H1 (cell line): Measurements from ENCODE around the gene IL5. TPM values are rescaled to one million over a fixed set of nuclear protein-coding genes. Genes with fewer than 3 reads are reported as not detected.

ENCODE experiments used
- CTCF ChIA-PET: fragments of 300-600 bp; sonication (Branson Sonifier 250); formaldehyde crosslinking; loops from one replicate; lab custom pipeline; 2021; ENCODE audit not compliant: partially characterized antibody; lab: Charles Lee
- POLR2A ChIA-PET: fragments of 300-600 bp; sonication (Branson Sonifier 250); formaldehyde crosslinking; loops from one replicate; lab custom pipeline; 2021; ENCODE audit warnings: inconsistent platforms; ENCODE audit not compliant: partially characterized antibody; lab: Charles Lee
- DNase-seq, 2 experiments: peaks; one replicate each; pipeline versions ENCODE4 v3.0.0 to v3.0.0-alpha.2; 2010 to 2022; ENCODE audit warnings: low spot score in 2 of 2, low read depth in 1 of 2, mixed read lengths in 1 of 2
- FAIRE-seq: peaks from 2 replicates; lab custom pipeline; 2011; peaks lifted over from hg19 to GRCh38; lab: Jason Lieb, UNC
- H2AFZ ChIP-seq: 2 replicates; pipeline ENCODE4 v1.8.1; 2012; ENCODE audit warnings: low read length, inconsistent platforms
- H2AK5ac ChIP-seq: 2 replicates; pipeline ENCODE4 v1.6.1; 2013; ENCODE audit warnings: low read depth, low read length
- H2BK120ac ChIP-seq: replicated peaks from 2 replicates; pipeline ENCODE3; 2013; ENCODE audit warnings: low read depth, low read length, inconsistent platforms
- H2BK12ac ChIP-seq: 2 replicates; pipeline ENCODE4 v1.6.1; 2013; ENCODE audit warnings: low read depth, low read length
- H2BK15ac ChIP-seq: 2 replicates; pipeline ENCODE4 v1.6.1; 2013; ENCODE audit warnings: low read length
- H2BK20ac ChIP-seq: 2 replicates; pipeline ENCODE4 v1.6.1; 2013; ENCODE audit warnings: low read length
- H2BK5ac ChIP-seq: 2 replicates; pipeline ENCODE4 v1.6.1; 2013; ENCODE audit warnings: low read depth, low read length
- H3K14ac ChIP-seq: 2 replicates; pipeline ENCODE4 v1.6.1; 2013; ENCODE audit warnings: inconsistent platforms; ENCODE audit not compliant: insufficient read length
- H3K18ac ChIP-seq: 2 replicates; pipeline ENCODE4 v1.6.1; 2013; ENCODE audit warnings: low read length; ENCODE audit errors: extremely low read depth
- H3K23ac ChIP-seq: 2 replicates; pipeline ENCODE4 v1.6.1; 2013; ENCODE audit warnings: inconsistent platforms; ENCODE audit not compliant: insufficient read length
- H3K23me2 ChIP-seq: 2 replicates; pipeline ENCODE4 v1.6.1; 2013; ENCODE audit warnings: low read depth, low read length
- H3K27ac ChIP-seq: 2 replicates; pipeline ENCODE4 v1.6.1; 2011; ENCODE audit warnings: low read depth, low read length, inconsistent platforms
- H3K27me3 ChIP-seq, 4 experiments: replicated peaks in 1 of 4; 1 replicate in 1 of 4; 2 replicates in 3 of 4; pipeline versions ENCODE4 v1.6.1 to v1.8.1; 2011 to 2013; ENCODE audit warnings: low read length in 3 of 4, mild to moderate bottlenecking in 3 of 4, inconsistent platforms in 2 of 4, mixed read lengths in 2 of 4, moderate library complexity in 1 of 4; ENCODE audit not compliant: control insufficient read depth in 3 of 4, insufficient read depth in 3 of 4; ENCODE audit errors: extremely low read depth in 1 of 4
- H3K36me3 ChIP-seq, 4 experiments: 2 replicates each; pipeline versions ENCODE4 v1.6.1 to v1.8.1; 2011 to 2013; ENCODE audit warnings: mild to moderate bottlenecking in 4 of 4, low read length in 3 of 4, moderate library complexity in 2 of 4, control low read depth in 1 of 4, inconsistent platforms in 1 of 4; ENCODE audit not compliant: insufficient read depth in 4 of 4, control insufficient read depth in 2 of 4
- H3K4ac ChIP-seq: replicated peaks from 2 replicates; pipeline ENCODE3; 2013; ENCODE audit warnings: low read length, low read depth, mixed read lengths, inconsistent platforms; ENCODE audit not compliant: insufficient read length
- H3K4me1 ChIP-seq, 4 experiments: replicated peaks in 1 of 4; 1 replicate in 1 of 4; 2 replicates in 3 of 4; pipeline versions ENCODE4 v1.6.1 to v1.8.1; 2011 to 2013; ENCODE audit warnings: low read length in 3 of 4, inconsistent platforms in 2 of 4, mixed read lengths in 1 of 4; ENCODE audit not compliant: insufficient read depth in 4 of 4, control insufficient read depth in 3 of 4
- H3K4me2 ChIP-seq, 2 experiments: 2 replicates each; pipeline versions ENCODE4 v1.6.1 to v1.8.1; 2011 to 2013; ENCODE audit warnings: low read depth in 2 of 2, low read length in 2 of 2, control low read depth in 1 of 2, inconsistent platforms in 1 of 2, mild to moderate bottlenecking in 1 of 2; ENCODE audit not compliant: insufficient read depth in 1 of 2
- H3K4me3 ChIP-seq, 4 experiments: fragments of 200-600, 300-600 bp in 1 of 4; sonication (generic), shearing (Covaris generic), sonication (Bioruptor Twin) in 1 of 4; 2 replicates each; pipeline versions ENCODE4 v1.5.1 to v1.8.1; 2011 to 2016; ENCODE audit warnings: low read length in 4 of 4, low read depth in 3 of 4, control low read depth in 2 of 4, inconsistent platforms in 2 of 4, mild to moderate bottlenecking in 2 of 4, mixed read lengths in 1 of 4, moderate library complexity in 1 of 4; ENCODE audit not compliant: insufficient read depth in 2 of 4; ENCODE audit errors: extremely low read depth in 1 of 4
- H3K56ac ChIP-seq: replicated peaks from 2 replicates; pipeline ENCODE3; 2013; ENCODE audit warnings: low read depth, mild to moderate bottlenecking, mixed read lengths, low read length, inconsistent platforms; ENCODE audit not compliant: insufficient read length
- H3K79me1 ChIP-seq: 2 replicates; pipeline ENCODE4 v1.6.1; 2013; ENCODE audit warnings: low read depth, low read length, control low read depth
- H3K79me2 ChIP-seq, 2 experiments: 2 replicates each; pipeline versions ENCODE4 v1.6.1 to v1.8.1; 2012 to 2013; ENCODE audit warnings: low read length in 2 of 2, mild to moderate bottlenecking in 2 of 2, inconsistent platforms in 1 of 2; ENCODE audit not compliant: insufficient read depth in 2 of 2, control insufficient read depth in 1 of 2
- H3K9ac ChIP-seq, 4 experiments: replicated peaks in 1 of 4; 1 replicate in 1 of 4; 2 replicates in 3 of 4; pipeline versions ENCODE4 v1.6.1 to v1.8.1; 2011 to 2013; ENCODE audit warnings: low read depth in 3 of 4, low read length in 3 of 4, control low read depth in 2 of 4, mild to moderate bottlenecking in 2 of 4, moderate library complexity in 2 of 4, inconsistent platforms in 1 of 4; ENCODE audit errors: extremely low read depth in 1 of 4
- H3K9me3 ChIP-seq, 2 experiments: 2 replicates each; pipeline versions ENCODE4 v1.6.1 to v1.8.1; 2012 to 2013; ENCODE audit warnings: mild to moderate bottlenecking in 2 of 2, moderate library complexity in 2 of 2, control low read depth in 1 of 2, inconsistent platforms in 1 of 2, low read depth in 1 of 2, low read length in 1 of 2, mixed read lengths in 1 of 2; ENCODE audit not compliant: insufficient read depth in 2 of 2
- H4K20me1 ChIP-seq, 2 experiments: replicated peaks in 1 of 2; 2 replicates each; pipeline versions ENCODE3 to v1.8.1; 2011 to 2013; ENCODE audit warnings: inconsistent platforms in 2 of 2, low read length in 2 of 2, mild to moderate bottlenecking in 1 of 2; ENCODE audit not compliant: insufficient read depth in 2 of 2, control insufficient read depth in 1 of 2
- H4K5ac ChIP-seq: 2 replicates; pipeline ENCODE4 v1.6.1; 2013; ENCODE audit warnings: low read length, low read depth, mixed read lengths, inconsistent platforms; ENCODE audit not compliant: insufficient read length
- H4K8ac ChIP-seq: 2 replicates; pipeline ENCODE4 v1.8.0; 2013; ENCODE audit warnings: mild to moderate bottlenecking, moderate library complexity, low read length, inconsistent platforms; ENCODE audit not compliant: insufficient read depth; ENCODE audit errors: extremely low read depth
- H4K91ac ChIP-seq: replicated peaks from 2 replicates; pipeline ENCODE3; 2013; ENCODE audit warnings: low read length, mixed read lengths, inconsistent platforms; ENCODE audit not compliant: insufficient read length
- BRCA1 ChIP-seq: IDR thresholded peaks from 2 replicates; pipeline ENCODE4 v1.6.1; 2012; ENCODE audit warnings: low read depth, low read length, improper control_type of control experiment
- CBX8 ChIP-seq: fragments of 300-800, 300-1000 bp; sonication (generic); IDR thresholded peaks from 2 replicates; pipeline ENCODE4 v1.7.1; 2016; ENCODE audit warnings: low read depth, low read length, borderline replicate concordance
- HDAC2 ChIP-seq, 2 experiments: fragments of 300-600 bp in 1 of 2; sonication (generic) in 1 of 2; IDR thresholded peaks; 2 replicates each; pipeline ENCODE4 v1.6.1; 2011 to 2012; ENCODE audit warnings: low read depth in 2 of 2, low read length in 2 of 2, mild to moderate bottlenecking in 2 of 2, moderate library complexity in 2 of 2, borderline replicate concordance in 1 of 2, inconsistent platforms in 1 of 2
- SP2 ChIP-seq: IDR thresholded peaks from 2 replicates; pipeline ENCODE4 v1.6.1; 2012; ENCODE audit warnings: mild to moderate bottlenecking, low read length, inconsistent platforms
- TAF7 ChIP-seq: optimal IDR thresholded peaks from 2 replicates; pipeline ENCODE3; 2011; ENCODE audit warnings: low read depth, mild to moderate bottlenecking, inconsistent platforms, low read length, moderate library complexity, borderline replicate concordance
- TCF12 ChIP-seq: IDR thresholded peaks from 2 replicates; pipeline ENCODE4 v1.6.1; 2011; ENCODE audit warnings: low read depth, mild to moderate bottlenecking, low read length
- WGBS, 2 experiments: shearing (Covaris generic) in 1 of 2; methylation state at CpG; one replicate each; pipeline versions ENCODE4 v1.1.6 to v1.1.7; 2013 to 2015; ENCODE audit warnings: low lambda C conversion rate in 2 of 2, mixed read lengths in 2 of 2, inconsistent platforms in 1 of 2, low coverage in 1 of 2, missing lambda C conversion rate in 1 of 2; ENCODE audit not compliant: insufficient replicate concordance in 2 of 2, insufficient coverage in 1 of 2, insufficient read length in 1 of 2; ENCODE audit errors: extremely low coverage in 1 of 2, missing lambda C conversion rate in 1 of 2; 5-methylcytosine and 5-hydroxymethylcytosine counted together
- polyA plus RNA-seq, 7 experiments: library from polyadenylated mRNA; depleted of rRNA in 3 of 7; stranded (reverse) in 5 of 7; unstranded in 2 of 7; fragments of >200 nt in 5 of 7; fragments of 200-250 nt in 2 of 7; gene quantifications; 1 replicate in 5 of 7; 2 replicates in 1 of 7; 4 replicates in 1 of 7; pipeline versions ENCODE4 v1.2.1 to v1.2.3, GENCODE V29; 2011 to 2013; ENCODE audit warnings: missing spikeins in 2 of 7, mixed read lengths in 2 of 7
- total RNA-seq: library from RNA; stranded (reverse); fragmentation: NEBNext Ultra II Directional; extraction: Animal tissue kit (Norgen Biotek cat#: 25700); gene quantifications from 2 replicates; pipeline ENCODE4 v1.2.1, GENCODE V29; 2021

IL5 gene
- total and polyA plus RNA-seq, 2 of the 8 experiments (the other 6 are each of a cell fraction or from before 2014, with no cell fraction given), result not detected

- DNase-seq (no peak), FAIRE-seq (no peak)
- Histone ChIP-seq H3K9ac (no peak overlapping the region), H3K27me3 (no peaks in the 10 kb centered on the region), H2AFZ (peak overlapping the region; percentile 85; the same call in 1 of the 2 replicates), H2AK5ac (no peak overlapping the region), H4K8ac (peak overlapping the region; percentile 53; the same call in 1 of the 2 replicates), H3K79me2 (no peaks in the 10 kb centered on the region), H2BK12ac (no peak overlapping the region), H3K23me2 (no peaks in the 10 kb centered on the region; the same call in 1 of the 2 replicates), H2BK5ac (no peak overlapping the region), H3K4me2 (no peak overlapping the region), H2BK120ac (no peak overlapping the region), H3K36me3 (no peaks in the 10 kb centered on the region), H4K91ac (no peak overlapping the region), H2BK15ac (no peak overlapping the region), H3K4me3 (no peak overlapping the region), H3K79me1 (no peaks in the 10 kb centered on the region), H2BK20ac (no peak overlapping the region), H3K18ac (no peak overlapping the region; the same call in 1 of the 2 replicates), H3K9me3 (no peaks in the 10 kb centered on the region), H3K56ac (no peak overlapping the region), H4K5ac (no peak overlapping the region), H3K23ac (no peak overlapping the region), H3K4me1 (no peaks in the 10 kb centered on the region; a peak in 1 of 7 replicates), H3K4ac (no peak overlapping the region), H3K14ac (no peak overlapping the region), H3K27ac (no peak overlapping the region), H4K20me1 (no peaks in the 10 kb centered on the region)
- TF ChIP-seq TAF7 (no peak), BRCA1 (no peak), CBX8 (no peak), TCF12 (no peak), SP2 (no peak), HDAC2 (IDR thresholded peaks at IDR 0.05; ENCODE audit: borderline replicate concordance in 1 of 2, low read depth in 2 of 2, low read length in 2 of 2) (no peak)
- ChIA-PET CTCF (interaction anchor here (1.0 to 1.7 kb wide), 3 partner anchors 9 to 279 kb away, joined by 3 to 16 read pairs (median 4); no protein-coding TSS in a partner anchor), POLR2A (no interaction called here)
- WGBS, 2 experiments, result 82% methylated on average over 4 of the region's 4 CpGs; no CpG with 5 or more reads in 1 of the 2 experiments
Observed at GRCh38 chr5:132540764-132541163, 2.6 kb downstream of the IL5 start.
